Activated CD8-positive, alpha-beta memory T cell treated with anti-CD3 and anti-CD28 coated beads for 36 hours (primary cell): ENCODE measurements around the gene ANKS3. TPM values are rescaled to one million over a fixed set of nuclear protein-coding genes. Genes with fewer than 3 reads are reported as not detected.

Experiments
- CTCF ChIA-PET: fragments of 350-600 bp; sonication (Branson Sonifier 250); formaldehyde crosslinking; loops from one replicate; lab custom pipeline; 2021; ENCODE audit warnings: antibody characterized with exemption; lab: Charles Lee
- POLR2A ChIA-PET: fragments of 350-600 bp; sonication (Branson Sonifier 250); formaldehyde crosslinking; loops from one replicate; lab custom pipeline; 2021; ENCODE audit warnings: antibody characterized with exemption; lab: Charles Lee
- total RNA-seq, 2 experiments: library from RNA; stranded (reverse); gene quantifications; one replicate each; pipeline ENCODE4 v1.2.3, GENCODE V29; 2021

ANKS3 gene, protein sequence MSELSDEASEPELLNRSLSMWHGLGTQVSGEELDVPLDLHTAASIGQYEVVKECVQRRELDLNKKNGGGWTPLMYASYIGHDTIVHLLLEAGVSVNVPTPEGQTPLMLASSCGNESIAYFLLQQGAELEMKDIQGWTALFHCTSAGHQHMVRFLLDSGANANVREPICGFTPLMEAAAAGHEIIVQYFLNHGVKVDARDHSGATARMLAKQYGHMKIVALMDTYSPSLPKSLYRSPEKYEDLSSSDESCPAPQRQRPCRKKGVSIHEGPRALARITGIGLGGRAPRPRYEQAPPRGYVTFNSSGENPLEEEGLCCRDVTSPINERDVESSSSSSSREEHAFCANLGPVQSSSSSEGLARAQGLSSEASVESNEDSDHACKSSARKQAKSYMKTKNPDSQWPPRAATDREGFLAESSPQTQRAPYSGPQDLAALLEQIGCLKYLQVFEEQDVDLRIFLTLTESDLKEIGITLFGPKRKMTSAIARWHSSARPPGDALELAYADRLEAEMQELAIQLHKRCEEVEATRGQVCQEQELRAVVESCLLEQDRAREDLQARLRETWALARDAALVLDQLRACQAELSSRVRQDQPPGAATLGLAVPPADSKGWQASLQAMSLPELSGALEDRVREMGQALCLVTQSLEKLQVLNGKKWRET
- 10 to 100 TPM; 16.3 to 17.3 TPM for total RNA-seq

DNA sequence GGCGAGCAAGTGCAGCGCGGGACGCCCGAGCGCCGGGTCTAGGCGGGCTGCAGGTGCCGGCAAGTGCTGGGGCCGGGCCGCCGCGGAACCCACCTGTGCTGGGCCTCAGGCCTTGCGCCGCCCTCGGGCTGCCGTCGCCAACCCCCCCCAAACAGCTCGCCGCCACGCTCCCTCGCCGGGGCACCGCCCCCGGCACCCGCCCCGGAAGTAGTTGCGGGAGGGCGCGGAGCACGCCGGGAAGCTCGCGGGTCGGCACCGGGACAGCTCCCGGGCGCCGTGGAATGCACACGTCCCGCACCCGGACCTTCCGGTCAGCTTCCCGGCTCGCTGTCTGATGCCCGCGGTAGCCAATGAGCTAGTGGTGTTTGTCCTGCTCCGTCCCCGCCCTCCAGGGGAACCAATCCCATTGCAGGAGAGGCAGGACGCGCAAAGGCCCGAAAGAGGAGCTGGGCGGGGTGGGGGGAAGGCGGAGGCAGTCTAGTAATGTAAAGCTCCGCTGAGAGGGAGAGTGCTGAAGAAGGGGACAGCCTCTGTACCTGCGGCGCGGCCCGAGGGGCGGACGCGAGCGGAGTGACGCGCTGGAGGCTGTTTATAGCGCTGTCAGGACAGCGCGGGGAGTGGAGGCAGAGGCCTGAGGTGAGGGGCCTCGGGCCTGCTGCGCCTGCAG lies at the start of gene ANKS3, which contains the start of gene DNAAF8:
TSS of gene ANKS3 (minus strand) at position 209 of the 667 bp plus-strand sequence. CDS start 4,122 bp downstream, outside the sequence.
TSS of gene DNAAF8 (plus strand) at position 475 of the 667 bp plus-strand sequence. CDS start 1,978 bp downstream, outside the sequence.
- ChIA-PET POLR2A (interaction anchor here (0.5 to 2.3 kb wide), 10 partner anchors 12 to 383 kb away, joined by 3 to 8 read pairs (median 4); partner anchors contain the start of genes NUDT16L1, PAM16, ROGDI and UBALD1), CTCF (interaction anchor here (0.8 to 1.6 kb wide), 3 partner anchors 33 to 108 kb away, joined by 3 to 7 read pairs (median 3); partner anchors contain the start of genes NUDT16L1 and ZNF500)

DNA sequence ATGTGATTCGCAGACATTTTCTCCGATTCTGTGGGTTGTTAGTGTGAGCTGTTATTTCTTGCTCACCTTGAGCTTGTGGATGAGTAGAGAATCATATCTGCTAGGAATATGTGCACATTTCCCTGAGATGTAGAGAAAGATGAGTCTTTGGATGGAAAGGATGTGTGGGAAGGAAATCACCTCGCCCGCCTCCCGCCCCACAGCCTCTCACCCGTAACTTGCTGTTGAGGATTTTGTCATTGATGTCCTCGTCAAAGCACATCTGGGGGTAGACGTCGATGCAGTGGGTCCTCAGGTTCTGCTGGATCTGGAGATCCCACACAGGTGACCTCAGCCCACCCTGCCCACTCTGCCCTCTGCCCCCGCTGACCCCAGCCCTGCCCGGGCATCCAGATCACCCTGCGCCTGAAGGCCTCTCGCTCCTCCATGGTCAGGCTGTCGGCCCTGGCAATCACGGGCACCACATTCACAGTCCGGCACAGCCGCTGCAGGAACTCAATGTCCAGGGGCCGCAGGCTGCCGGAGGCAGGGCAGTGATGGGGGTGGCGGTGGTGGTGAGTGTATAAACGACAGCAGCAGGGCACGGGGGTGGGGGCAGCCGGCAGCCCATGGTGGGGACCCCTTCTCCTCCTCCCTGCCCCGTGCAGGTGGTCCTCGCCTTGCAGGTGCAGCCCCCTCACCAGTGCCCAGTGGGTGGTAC lies 49.3 kb upstream of the ANKS3 start:
- CTCF ChIA-PET: no interaction called here

DNA sequence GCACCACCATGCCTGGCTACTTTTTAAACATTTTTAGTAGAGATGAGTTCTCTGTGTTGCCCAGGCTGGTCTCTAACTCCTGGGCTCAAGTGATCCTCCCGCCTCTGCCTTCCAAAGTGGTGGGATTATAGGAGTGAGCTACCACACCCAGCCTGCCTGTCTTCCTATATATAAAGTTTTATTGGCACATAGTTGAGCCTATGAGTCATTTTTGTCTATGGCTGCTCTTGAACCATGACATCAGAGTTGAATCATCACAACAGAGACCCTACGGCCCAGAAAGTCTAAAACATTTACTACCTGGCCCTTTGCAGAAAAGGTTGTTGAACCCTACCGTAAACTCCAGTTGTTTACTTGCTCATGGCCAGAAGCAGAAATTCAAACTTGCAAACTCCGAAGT lies 46.2 kb upstream of the ANKS3 start:
- ChIA-PET POLR2A (no interaction called here), CTCF (no interaction called here)

More for the DNA sequence above, 49.3 kb upstream of the ANKS3 start:
- POLR2A ChIA-PET: no interaction called here

DNA sequence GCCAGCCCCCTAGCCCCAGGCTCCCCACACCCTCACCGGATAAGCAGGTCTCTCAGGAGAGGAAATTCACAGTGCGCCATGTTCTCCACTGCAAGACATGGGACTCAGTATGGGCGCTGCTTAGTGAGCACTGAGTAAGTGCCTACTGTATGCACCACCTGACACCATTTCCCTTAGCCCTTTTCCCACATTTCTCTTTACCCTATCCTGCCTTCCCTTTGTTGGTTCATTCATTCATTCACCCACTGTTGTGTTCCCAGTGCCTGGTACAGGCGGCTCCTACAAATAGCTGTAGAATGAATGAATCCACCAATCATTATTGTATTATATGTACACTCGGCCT lies 44.0 kb upstream of the ANKS3 start:
- POLR2A ChIA-PET: no interaction called here

DNA sequence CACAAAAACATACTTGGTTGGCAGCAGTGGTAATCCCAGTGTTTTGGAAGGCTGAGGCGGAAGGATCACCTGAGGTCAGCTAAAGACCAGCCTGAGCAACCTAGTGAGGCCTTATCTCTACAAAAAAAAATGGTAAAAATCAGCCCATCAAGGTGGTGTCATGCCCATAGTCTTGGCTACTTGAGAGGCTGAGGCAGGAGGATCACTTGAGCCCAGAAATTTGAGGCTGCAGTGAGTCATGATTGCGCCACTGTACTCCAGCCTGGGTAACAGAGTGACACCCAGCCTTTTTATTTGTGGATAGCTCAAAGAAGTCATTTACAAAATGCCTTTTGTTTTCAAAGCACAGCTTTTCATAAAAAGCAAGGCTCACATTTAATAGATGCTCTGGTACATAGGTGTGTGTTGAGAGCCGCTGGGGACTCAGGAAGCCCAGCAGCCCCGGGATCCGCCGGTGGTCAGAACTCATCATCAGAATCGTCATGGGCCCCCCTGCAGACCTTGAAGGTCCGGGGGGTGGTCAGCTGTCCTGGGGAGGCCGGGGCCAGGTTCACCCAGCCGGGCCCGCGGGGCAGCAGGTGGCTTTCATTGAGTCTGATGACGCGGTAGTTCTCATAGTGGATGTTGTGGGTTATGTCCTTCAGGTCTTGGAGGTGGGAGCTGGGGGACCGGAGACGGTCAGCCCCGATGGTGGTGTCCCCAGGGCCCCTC lies 43.4 kb upstream of the ANKS3 start:
- ChIA-PET POLR2A (interaction anchor here (0.7 kb wide), 1 partner anchor 275 kb away, joined by 4 read pairs; no protein-coding TSS in a partner anchor), CTCF (no interaction called here)

More for the DNA sequence above, 44.0 kb upstream of the ANKS3 start:
- CTCF ChIA-PET: no interaction called here

DNA sequence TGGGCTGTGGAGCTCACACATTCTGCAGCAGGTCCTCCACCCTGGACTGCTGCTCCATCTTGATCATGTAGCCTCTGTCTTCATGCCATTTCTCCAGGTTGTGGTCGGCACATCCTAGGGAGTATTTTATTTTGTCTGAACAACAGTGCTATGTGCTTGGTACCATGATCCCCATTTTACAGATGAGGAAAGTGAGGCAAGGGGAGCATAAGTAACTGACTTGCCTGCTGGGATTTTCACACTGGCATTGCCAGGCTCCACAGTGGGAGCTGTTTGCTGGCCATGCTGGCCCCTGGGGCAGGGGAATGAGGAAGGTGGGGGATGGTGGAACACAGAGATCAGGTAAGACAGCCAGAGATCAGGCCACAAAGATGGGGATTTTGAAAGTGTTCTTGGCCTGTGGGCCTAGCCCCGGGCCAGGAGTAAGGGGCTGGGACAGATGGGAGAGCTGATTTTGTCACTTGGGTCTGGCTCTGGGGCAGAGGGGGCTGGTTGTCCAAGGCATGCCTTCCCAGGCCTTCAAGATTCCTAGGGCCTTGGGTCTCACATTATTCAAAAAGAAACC lies 42.2 kb upstream of the ANKS3 start:
- ChIA-PET POLR2A (no interaction called here), CTCF (no interaction called here)

DNA sequence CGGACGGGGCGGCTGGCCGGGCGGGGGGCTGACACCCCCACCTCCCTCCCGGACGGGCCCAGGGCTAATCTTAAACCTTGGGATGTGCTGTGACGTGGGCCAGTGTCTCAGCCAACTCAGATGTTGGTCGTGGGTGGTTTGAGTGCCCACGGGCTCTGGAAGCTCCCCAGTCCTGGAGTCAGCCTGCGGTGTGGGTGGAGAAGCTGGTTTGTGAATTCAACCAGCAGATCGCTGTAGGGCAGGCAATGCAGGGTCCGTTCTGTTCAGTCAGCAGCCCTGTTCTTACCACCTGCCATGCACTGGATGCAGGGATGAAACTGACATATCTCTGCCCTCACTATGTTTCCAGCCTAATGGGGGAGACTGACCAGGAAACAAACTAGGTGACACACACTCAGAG lies 40.9 kb upstream of the ANKS3 start:
- ChIA-PET POLR2A (no interaction called here), CTCF (no interaction called here)

DNA sequence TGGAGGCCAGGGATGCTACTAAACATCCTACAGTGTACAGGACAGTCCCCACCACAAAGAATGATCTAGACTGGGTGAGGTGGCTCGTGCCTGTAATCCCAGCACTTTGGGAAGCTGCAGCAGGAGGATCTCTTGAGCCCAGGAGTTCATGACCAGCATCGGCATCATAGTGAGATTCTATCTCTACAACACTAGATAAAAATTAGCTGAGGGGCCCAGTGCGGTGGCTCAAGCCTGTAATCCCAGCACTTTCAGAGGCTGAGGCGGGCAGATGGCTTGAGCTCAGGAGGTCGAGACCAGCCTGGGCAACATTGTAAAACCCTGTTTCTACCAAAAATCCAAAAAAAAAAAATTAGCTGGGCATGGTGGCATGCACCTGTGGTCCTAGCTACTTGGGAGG lies 38.3 kb upstream of the ANKS3 start:
- ChIA-PET POLR2A (no interaction called here), CTCF (no interaction called here)

DNA sequence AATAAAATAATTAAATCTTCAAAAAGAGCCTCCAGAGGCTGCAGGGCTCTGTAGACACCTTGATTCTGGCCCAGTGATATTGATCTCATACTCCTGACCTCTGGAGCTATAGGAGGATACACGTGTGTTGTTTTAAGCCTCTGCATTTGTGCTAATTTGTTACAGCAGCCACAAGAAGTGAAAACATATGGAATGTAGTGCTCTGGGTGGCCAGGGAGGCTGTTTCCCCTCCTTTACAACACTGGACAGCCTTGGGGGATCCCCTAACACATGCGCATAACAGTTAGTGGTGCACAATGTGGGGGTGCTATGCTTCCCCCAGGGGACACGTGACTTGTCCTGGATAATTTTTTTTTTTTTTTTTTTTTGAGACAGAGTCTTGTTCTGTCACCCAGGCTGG lies 37.6 kb upstream of the ANKS3 start:
- POLR2A ChIA-PET: no interaction called here
- CTCF ChIA-PET: no interaction called here

DNA sequence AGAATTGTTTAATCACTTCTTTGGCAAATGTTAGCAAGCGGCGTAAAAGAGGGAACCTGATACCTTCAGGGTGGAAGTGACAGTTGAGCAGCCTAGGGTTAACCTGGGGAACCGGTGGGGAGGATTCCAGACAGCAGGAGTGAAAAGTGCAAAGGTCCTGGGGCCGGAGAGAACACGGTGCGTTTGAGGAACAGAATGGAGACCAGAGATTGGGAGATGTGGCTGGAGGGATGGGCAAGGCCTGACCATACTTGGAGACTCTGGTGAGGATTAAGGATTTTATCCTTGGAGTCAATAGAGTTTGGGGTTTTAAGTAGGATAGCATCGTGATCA lies 35.2 kb upstream of the ANKS3 start:
- ChIA-PET POLR2A (interaction anchor here (1.1 to 1.5 kb wide), 3 partner anchors 33 to 93 kb away, joined by 3 to 5 read pairs (median 3); partner anchors contain the start of genes ANKS3, DNAAF8 and ROGDI), CTCF (interaction anchor here (1.4 kb wide), 1 partner anchor 30 kb away, joined by 3 read pairs; no protein-coding TSS in a partner anchor)

DNA sequence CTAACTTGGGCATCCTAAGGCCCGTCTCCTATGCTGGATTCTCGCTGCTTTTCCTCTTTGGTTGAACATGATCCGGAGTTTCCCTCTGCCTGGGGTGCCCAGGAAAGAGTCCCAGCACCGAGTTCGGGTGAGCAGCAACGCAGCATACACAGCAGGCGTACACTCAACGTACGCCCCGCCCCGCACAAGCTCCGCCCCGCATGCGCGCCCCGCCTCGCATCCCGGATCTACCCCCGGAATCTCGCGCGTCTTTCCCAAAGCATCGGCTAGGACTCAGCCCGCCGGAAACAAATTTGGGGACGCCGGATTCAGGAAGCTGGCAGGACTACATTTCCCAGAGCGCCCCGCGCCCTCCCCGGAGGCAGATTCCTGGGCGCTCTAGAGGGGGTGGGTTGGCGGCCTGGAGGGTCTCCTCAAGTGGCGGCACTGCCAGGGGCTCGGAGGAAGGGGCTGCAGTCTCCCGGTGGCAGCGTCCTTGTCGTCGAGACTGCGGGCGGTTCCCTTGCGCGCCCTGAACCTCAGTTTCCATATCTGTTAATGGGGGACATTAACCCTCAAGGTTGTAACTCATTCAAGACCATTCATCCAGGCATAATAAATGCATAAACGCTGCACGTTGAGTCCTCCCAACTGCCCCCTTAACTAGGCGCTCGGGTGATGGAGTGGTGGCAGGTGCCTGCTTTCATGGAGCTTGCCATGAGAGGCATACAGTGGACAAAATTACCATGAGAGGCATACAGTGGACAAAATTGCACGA lies 34.7 kb upstream of the ANKS3 start:
- CTCF ChIA-PET: interaction anchor here (0.7 to 1.4 kb wide), 2 partner anchors 29 to 118 kb away, joined by 3 read pairs; no protein-coding TSS in a partner anchor

DNA sequence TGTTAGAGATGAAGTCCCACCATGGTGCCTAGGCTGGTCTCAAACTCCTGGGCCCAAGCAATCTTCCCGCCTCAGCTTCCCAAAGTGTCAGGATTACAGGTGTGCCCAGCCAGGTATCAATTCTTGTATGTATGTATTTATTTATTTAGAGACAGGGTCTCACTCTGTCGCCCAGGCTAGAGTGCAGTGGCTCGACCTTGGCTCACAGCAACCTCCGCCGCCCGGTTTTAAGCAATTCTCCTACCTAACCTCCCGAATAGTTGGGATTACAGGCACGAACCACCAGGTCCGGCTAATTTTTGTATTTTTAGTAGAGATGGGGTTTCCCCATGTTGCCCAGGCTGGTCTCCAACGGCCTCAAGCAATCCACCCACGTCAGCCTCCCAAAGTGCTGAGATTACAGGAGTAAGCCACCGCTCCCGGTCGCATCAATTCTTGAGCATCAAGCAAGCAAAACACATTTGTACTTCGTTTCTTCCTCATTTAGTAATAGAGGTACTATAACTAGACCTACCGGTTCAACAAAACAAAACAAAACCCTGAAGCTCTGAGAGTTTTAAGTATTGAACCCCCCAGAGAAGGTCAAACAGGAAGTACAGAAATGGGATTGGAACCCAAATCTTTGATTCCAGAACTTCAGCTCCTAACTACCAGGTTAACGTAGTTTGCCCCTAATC lies 33.9 kb upstream of the ANKS3 start:
- ChIA-PET POLR2A (interaction anchor here (0.6 to 1.5 kb wide), 5 partner anchors 34 to 295 kb away, joined by 3 to 5 read pairs (median 3); partner anchors contain the start of genes ANKS3, DNAAF8, HMOX2 and ROGDI), CTCF (interaction anchor here (0.7 to 1.7 kb wide), 3 partner anchors 28 to 117 kb away, joined by 3 read pairs; partner anchors contain the start of genes ANKS3 and DNAAF8)

More for the DNA sequence above, 34.7 kb upstream of the ANKS3 start:
- POLR2A ChIA-PET: interaction anchor here (0.6 to 1.5 kb wide), 5 partner anchors 34 to 296 kb away, joined by 3 to 5 read pairs (median 3); partner anchors contain the start of genes ANKS3, DNAAF8, HMOX2 and ROGDI

DNA sequence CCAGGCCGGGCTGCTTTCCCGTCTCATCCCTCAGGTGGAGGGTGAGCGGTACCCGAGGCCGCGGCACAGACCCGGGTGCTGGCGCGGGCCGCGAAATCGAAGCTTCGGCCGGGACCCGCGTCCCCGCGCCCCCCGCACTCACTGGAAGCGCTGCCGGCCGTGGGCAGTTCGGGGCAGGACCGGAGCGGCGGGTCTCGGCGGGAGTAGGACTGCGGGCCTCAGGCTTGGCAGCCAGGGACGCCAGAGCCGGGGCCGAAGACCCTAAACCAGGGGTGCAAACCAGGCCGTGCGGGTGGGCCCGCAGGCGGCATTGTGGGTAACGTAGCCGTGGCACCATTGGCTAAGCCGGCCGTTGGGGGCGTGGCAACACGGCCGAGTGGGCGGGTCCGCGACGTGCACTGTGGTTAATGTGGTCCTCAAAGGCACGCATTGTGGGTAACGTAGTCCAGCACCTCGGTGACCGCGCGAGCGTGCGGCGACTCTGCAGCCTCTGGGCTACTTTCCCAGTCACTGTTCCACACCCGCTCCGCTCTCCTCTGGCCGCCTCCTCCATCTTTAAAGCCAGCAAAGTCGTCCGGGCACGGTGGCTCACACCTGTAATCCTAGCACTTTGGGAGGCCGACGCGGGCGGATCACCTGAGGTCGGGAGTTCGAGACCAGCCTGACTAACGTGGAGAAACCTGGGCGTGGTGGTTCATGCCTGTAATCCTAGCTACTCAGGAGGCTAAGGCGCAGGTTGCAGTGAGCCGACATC lies 33.0 kb upstream of the ANKS3 start, which contains the start of gene ZNF500:
TSS of gene ZNF500 (minus strand) at position 288 of the 754 bp plus-strand sequence. CDS start 1,184 bp downstream, outside the sequence.
- CTCF ChIA-PET: interaction anchor here (1.7 kb wide), 1 partner anchor 33 kb away, joined by 3 read pairs; the partner anchor contains the start of genes ANKS3 and DNAAF8
- POLR2A ChIA-PET: interaction anchor here (0.5 kb wide), 1 partner anchor 19 kb away, joined by 4 read pairs; no protein-coding TSS in a partner anchor

DNA sequence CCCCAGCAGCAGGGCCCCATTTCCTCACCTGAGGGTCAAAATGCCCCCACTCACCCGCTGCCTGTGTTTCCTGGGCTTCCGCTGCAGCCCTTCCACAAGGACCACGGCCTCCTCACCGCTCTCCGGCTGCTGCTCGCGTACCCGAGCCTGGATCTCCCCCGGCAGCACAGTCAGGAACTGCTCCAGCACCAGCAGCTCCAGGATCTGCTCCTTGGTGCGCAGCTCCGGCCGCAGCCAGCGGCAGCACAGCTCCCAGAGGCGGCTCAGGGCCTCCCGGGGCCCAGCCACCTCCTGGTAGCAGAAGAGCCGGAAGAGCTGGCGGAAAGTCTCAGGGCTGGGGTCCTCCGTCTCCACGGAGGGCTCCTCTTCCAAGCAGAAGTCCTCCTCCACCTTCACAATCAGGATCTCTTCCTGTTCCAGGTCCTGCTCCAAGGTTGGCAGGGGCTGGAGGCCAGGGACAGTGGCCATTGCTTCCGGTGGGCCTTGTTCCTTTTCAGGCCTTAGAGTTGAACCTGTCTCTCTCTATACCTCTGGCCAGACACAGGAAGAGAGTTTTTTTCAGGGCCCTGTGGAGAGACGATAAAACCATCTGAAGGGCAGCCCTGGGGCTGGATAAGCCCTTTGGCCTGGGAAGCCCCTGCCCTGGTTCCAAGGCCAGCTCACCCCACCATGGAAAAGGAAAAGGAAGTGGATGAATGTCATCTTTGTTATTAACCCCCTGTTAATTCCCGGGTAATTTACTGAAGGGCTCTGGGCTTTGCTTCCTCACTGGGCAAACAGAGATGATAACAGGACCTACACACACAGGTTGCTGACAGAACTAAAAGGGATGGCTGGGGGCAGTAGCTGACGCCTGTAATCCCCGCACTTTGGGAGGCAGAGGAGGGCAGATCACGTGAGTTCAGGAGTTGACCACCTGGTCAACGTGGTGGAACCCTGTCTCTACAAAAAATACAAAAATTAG lies 31.7 kb upstream of the ANKS3 start:
- CTCF ChIA-PET: interaction anchor here (0.7 to 1.7 kb wide), 2 partner anchors 32 to 39 kb away, joined by 3 read pairs; partner anchors contain the start of genes ANKS3 and DNAAF8
- POLR2A ChIA-PET: interaction anchor here (1.0 kb wide), 1 partner anchor 31 kb away, joined by 3 read pairs; the partner anchor contains the start of gene DNAAF8
